ES-I3 (cell line): ENCODE data around the gene FGF14.

Source experiments
- H3K36me3 ChIP-seq: 2 replicates; pipeline ENCODE4 v1.6.1; 2013; ENCODE audit warnings: mild to moderate bottlenecking, low read length, control low read depth, moderate library complexity; ENCODE audit not compliant: insufficient read depth
- H3K4me1 ChIP-seq: 2 replicates; pipeline ENCODE4 v1.6.1; 2013; ENCODE audit warnings: mild to moderate bottlenecking, control low read depth, low read length; ENCODE audit not compliant: insufficient read depth
- H3K9ac ChIP-seq: 2 replicates; pipeline ENCODE4 v1.6.1; 2013; ENCODE audit warnings: low read depth, mild to moderate bottlenecking, low read length, moderate library complexity
- H3K9me3 ChIP-seq: 2 replicates; pipeline ENCODE4 v1.6.1; 2013; ENCODE audit warnings: mild to moderate bottlenecking, low read length, moderate library complexity; ENCODE audit not compliant: control insufficient read depth, insufficient read depth

The FGF14 gene

GRCh38 chr13:102310691-102311418 is 91.0 kb downstream of the FGF14 start:
- Histone ChIP-seq H3K4me1 (no peaks in the 10 kb centered on the region), H3K36me3 (no peaks in the 10 kb centered on the region), H3K9me3 (no peaks in the 10 kb centered on the region), H3K9ac (no peak overlapping the region)

DNA sequence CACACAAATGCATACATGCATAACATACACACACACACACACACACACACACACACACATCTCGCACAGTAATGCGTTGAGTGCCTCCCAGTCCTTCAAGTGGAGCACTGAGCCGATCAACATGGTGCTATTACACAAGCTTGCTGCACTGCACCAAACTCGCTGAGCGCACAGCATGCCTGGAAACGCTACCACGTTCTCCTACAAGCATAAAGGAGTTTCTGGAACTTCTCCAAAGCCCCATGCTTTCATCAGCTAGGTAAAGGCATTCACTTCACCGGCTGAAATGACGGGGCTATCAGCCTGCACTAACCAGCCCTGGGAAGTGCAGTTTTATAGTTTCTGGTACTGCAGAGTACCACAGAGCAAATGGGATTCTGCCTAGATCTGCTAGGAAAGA is 92.7 kb downstream of the FGF14 start:
- no peak overlapping the region for H3K9ac ChIP-seq
- no peaks in the 10 kb centered on the region for H3K36me3 ChIP-seq
- no peaks in the 10 kb centered on the region for H3K9me3 ChIP-seq
- no peaks in the 10 kb centered on the region for H3K4me1 ChIP-seq

DNA sequence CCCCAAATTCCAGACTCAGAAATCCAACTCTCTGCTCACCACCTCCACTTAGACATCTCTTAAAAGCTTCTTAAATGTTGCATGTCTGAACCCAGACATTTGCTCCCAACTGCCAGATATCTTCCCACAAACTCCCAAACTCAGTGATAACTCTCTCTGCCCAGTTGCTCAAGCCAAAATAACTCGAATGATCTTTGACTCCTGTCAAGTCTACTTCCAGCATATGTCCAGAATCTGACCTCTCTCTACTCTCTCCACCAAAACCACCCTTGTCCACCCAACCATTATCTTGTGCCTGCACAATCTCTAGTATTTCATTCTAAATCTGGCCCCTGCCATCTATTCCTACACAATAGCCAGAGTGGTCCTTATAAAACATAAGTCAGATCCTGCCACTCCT is 99.3 kb downstream of the FGF14 start:
- Histone ChIP-seq H3K9me3 (no peaks in the 10 kb centered on the region), H3K9ac (no peak overlapping the region), H3K36me3 (no peaks in the 10 kb centered on the region), H3K4me1 (no peaks in the 10 kb centered on the region)

- Histone ChIP-seq H3K9me3 (no peaks in the 10 kb centered on the region), H3K4me1 (no peaks in the 10 kb centered on the region), H3K36me3 (no peaks in the 10 kb centered on the region), H3K9ac (no peak overlapping the region)
Measured at GRCh38 chr13:102300379-102300778, 101.5 kb downstream of the FGF14 start.

DNA sequence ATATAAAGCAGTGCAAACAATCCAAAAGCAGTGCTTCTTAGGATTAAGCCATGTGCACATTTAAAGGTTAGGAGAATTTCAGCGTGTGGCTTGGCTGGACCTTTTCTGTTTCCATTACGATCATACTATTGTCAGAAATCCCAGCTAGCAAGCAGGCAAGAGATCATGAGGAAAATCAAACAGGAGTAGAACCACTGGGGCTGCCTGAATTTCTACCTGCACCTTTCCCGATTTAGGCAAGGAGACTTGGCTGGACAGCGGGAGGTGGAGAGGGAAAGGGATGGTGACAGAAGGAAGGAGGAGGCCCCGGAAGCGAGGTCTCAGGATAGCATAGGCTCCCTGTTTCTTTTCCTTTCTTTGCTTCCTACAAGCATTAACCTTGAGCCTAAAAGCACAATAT is 102.5 kb downstream of the FGF14 start:
- Histone ChIP-seq H3K36me3 (no peaks in the 10 kb centered on the region), H3K9ac (no peak overlapping the region), H3K4me1 (no peaks in the 10 kb centered on the region), H3K9me3 (no peaks in the 10 kb centered on the region)

GRCh38 chr13:102298051-102298450 is 103.8 kb downstream of the FGF14 start:
- Histone ChIP-seq H3K4me1 (no peaks in the 10 kb centered on the region), H3K9me3 (no peaks in the 10 kb centered on the region), H3K9ac (no peak overlapping the region), H3K36me3 (no peaks in the 10 kb centered on the region)

GRCh38 chr13:102295316-102296048 is 106.4 kb downstream of the FGF14 start:
- Histone ChIP-seq H3K9me3 (no peaks in the 10 kb centered on the region), H3K4me1 (no peaks in the 10 kb centered on the region), H3K36me3 (no peaks in the 10 kb centered on the region), H3K9ac (no peak overlapping the region)

- no peaks in the 10 kb centered on the region for H3K4me1 ChIP-seq
- H3K9ac ChIP-seq = no peak overlapping the region
- H3K36me3 ChIP-seq = no peaks in the 10 kb centered on the region
- no peaks in the 10 kb centered on the region for H3K9me3 ChIP-seq
Measured at GRCh38 chr13:102294407-102295018, 107.3 kb downstream of the FGF14 start.

GRCh38 chr13:102293723-102294122 is 108.1 kb downstream of the FGF14 start:
- no peaks in the 10 kb centered on the region for H3K9me3 ChIP-seq
- no peaks in the 10 kb centered on the region for H3K4me1 ChIP-seq

DNA sequence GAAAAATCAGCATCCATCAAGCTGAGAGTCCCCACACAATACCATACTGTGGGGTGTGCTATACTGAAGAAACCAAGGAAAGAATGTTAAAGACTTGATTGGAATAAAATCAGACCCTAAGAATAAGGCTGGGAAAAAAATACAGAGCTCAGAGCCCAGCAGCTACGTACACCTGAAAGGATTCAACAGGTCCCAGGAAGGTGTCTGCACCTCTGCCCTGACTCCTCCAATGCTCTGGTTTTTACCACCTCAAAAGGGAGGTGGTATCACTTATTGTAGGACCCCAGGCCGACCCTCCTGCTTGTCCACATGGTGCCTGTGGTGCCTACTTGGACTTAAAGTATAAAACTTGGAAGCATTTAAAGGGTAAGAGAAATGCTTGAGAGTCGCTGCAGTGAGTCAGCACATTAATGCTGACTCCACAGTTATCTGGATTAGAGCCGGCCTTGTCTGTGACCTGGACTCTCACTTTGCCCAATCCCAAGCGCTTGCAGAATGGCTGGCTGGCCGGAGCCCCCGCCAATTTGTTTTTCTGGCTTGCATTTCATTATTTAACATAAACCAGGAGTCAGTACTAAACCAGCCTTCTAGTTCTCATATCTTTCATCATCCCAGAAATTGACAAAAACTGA is 110.1 kb downstream of the FGF14 start:
- Histone ChIP-seq H3K36me3 (no peaks in the 10 kb centered on the region), H3K4me1 (no peaks in the 10 kb centered on the region), H3K9ac (no peak overlapping the region), H3K9me3 (no peaks in the 10 kb centered on the region)

More at GRCh38 chr13:102293723-102294122, 108.1 kb downstream of the FGF14 start:
- H3K36me3 ChIP-seq = no peaks in the 10 kb centered on the region
- no peak overlapping the region for H3K9ac ChIP-seq

GRCh38 chr13:102289606-102290005 is 112.2 kb downstream of the FGF14 start:
- Histone ChIP-seq H3K9me3 (no peaks in the 10 kb centered on the region), H3K36me3 (no peaks in the 10 kb centered on the region), H3K4me1 (no peaks in the 10 kb centered on the region), H3K9ac (no peak overlapping the region)

DNA sequence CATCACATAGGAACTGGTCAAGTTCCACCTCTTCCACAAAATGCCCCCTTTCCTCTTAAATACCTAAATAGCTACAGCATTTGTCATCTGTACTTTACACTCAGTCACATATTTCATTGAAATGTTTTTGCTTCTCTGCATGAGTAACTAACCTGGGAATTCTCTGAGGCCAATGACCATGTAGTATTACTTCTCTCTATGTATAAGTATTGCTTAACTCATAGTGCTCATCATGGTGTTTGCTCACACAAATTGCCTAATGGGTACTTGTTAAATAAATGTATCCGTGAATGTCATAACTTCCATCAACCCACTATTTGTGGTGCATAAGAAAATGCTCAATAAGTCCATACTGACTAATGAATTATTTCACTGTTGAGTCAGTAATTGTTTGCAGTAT is 115.5 kb downstream of the FGF14 start:
- Histone ChIP-seq H3K4me1 (no peaks in the 10 kb centered on the region), H3K9me3 (no peaks in the 10 kb centered on the region), H3K9ac (no peak overlapping the region), H3K36me3 (no peaks in the 10 kb centered on the region)

DNA sequence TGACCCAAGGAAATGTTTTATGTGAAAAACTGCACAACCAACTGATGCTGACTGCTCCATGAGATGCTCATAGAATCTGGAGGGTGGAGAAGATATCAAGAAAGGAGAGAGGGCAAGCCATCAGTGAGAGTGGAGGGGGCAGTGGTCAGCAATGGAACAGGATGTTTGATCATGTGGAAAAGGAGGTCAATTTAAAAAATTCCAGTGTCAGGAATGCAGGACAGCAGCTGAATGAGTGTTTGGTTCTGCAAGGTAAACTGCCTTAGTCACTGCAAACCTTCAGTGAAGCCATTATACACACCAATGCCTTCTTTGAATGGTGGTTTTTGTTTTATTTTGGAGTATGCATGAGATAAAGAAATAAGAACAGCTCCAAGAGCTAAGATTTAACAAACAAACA is 121.5 kb downstream of the FGF14 start:
- no peaks in the 10 kb centered on the region for H3K4me1 ChIP-seq
- no peaks in the 10 kb centered on the region for H3K9me3 ChIP-seq
- no peak overlapping the region for H3K9ac ChIP-seq
- H3K36me3 ChIP-seq = no peaks in the 10 kb centered on the region

DNA sequence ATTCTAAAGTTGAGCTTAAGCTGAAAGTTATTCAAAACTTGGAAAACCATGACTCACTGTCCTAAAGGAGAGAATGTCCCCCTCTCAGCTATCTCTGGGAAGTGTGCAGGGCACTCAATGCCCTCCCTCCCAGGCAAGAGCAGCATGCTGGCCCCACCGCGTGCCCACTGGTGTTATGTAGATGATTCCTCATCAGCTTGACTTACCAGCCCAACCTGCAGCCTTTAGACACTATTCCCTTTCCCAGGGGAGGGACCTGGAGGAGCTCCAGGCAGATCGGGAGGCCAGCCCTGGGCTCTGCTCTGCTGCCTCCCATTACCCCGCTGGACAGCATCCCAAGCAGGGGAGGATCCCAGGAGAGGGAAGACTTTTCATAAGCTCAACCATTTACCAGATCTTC is 124.6 kb downstream of the FGF14 start:
- H3K36me3 ChIP-seq = no peaks in the 10 kb centered on the region

More for the DNA sequence above, 124.6 kb downstream of the FGF14 start:
- Histone ChIP-seq H3K9me3 (no peaks in the 10 kb centered on the region), H3K4me1 (no peaks in the 10 kb centered on the region), H3K9ac (no peak overlapping the region)
